Spleen (tissue), 11 donors: ENCODE results near the gene ASTL. TPM values are rescaled to one million over a fixed set of nuclear protein-coding genes. Genes with fewer than 3 reads are reported as not detected.

Source experiments
- DNase-seq: peaks from one replicate; pipeline ENCODE4 v3.0.0-alpha.2; 2020
- H3K27ac ChIP-seq, 8 donors: fragments of 200-600 bp; sonication (generic) in 7 of 8; 1 replicate in 4 of 8; 2 replicates in 4 of 8; pipeline versions ENCODE4 v1.5.0 to v1.8.0; 2016 to 2021; ENCODE audit warnings: inconsistent platforms in 4 of 8, mild to moderate bottlenecking in 4 of 8, moderate library complexity in 1 of 8
- H3K27me3 ChIP-seq, 7 donors: fragments of 200-600 bp; sonication (generic) in 6 of 7; replicated peaks in 1 of 7; 1 replicate in 4 of 7; 2 replicates in 3 of 7; pipeline versions ENCODE4 v1.5.0 to v1.8.0; 2016 to 2021; ENCODE audit warnings: inconsistent platforms in 3 of 7, mild to moderate bottlenecking in 1 of 7
- H3K36me3 ChIP-seq, 6 donors: fragments of 200-600 bp; sonication (generic) in 5 of 6; 1 replicate in 4 of 6; 2 replicates in 2 of 6; pipeline versions ENCODE4 v1.5.0 to v1.8.0; 2016 to 2021; ENCODE audit warnings: inconsistent platforms in 2 of 6
- H3K4me1 ChIP-seq, 6 donors: fragments of 200-600 bp; sonication (generic) in 5 of 6; 1 replicate in 3 of 6; 2 replicates in 3 of 6; pipeline versions ENCODE4 v1.5.0 to v1.8.0; 2016 to 2021; ENCODE audit warnings: inconsistent platforms in 3 of 6
- H3K4me3 ChIP-seq, 8 donors: fragments of 200-600 bp; sonication (generic) in 7 of 8; 1 replicate in 4 of 8; 2 replicates in 4 of 8; pipeline versions ENCODE4 v1.5.0 to v1.8.0; 2016 to 2021; ENCODE audit warnings: inconsistent platforms in 4 of 8, mild to moderate bottlenecking in 4 of 8, moderate library complexity in 2 of 8
- H3K9me3 ChIP-seq, 8 donors: fragments of 200-600 bp; sonication (generic) in 7 of 8; 1 replicate in 4 of 8; 2 replicates in 4 of 8; pipeline versions ENCODE4 v1.5.0 to v1.8.0; 2016 to 2021; ENCODE audit warnings: inconsistent platforms in 4 of 8
- POLR2A ChIP-seq, 3 donors: fragments of 450-650 bp; IDR thresholded peaks; one replicate each; pipeline ENCODE4 v1.5.1; 2017; ENCODE audit warnings: antibody characterized with exemption in 3 of 3, mild to moderate bottlenecking in 1 of 3
- POLR2AphosphoS5 ChIP-seq, 3 donors: sonication (generic); formaldehyde crosslinking; IDR thresholded peaks; one replicate each; pipeline ENCODE4 v1.5.1; 2017; ENCODE audit warnings: antibody characterized with exemption in 3 of 3
- WGBS, 5 donors: extraction: QIAGEN DNeasy Blood & Tissue Kit in 3 of 5; methylation state at CpG; one replicate each; pipeline versions ENCODE4 v1.1.5 to v1.1.7; 2013 to 2018; 5-methylcytosine and 5-hydroxymethylcytosine counted together
- intact Hi-C: fragments of 100-400 bp; cut with DNase I; formaldehyde crosslinking; loops from one replicate; pipeline ENCODE4 v1.15.0; 2023; ENCODE audit warnings: low total_unique reads
- polyA plus RNA-seq, 3 donors: library from polyadenylated mRNA; stranded (reverse); fragments of 200-250 nt; gene quantifications; one replicate each; pipeline ENCODE4 v1.2.1, GENCODE V29; 2013
- total RNA-seq, 7 donors: library from RNA; depleted of rRNA in 3 of 7; stranded (reverse); fragments of >200 nt in 3 of 7; fragmentation: NEBNext Ultra II Directional in 4 of 7; extraction: Animal tissue kit (Norgen Biotek cat#: 25700) in 4 of 7; gene quantifications; one replicate each; pipeline versions ENCODE4 v1.1.0 to v1.2.1, GENCODE V29; 2016 to 2021
- TF ChIP-seq, protein P1 (sequence below), 11 experiments: fragments of 200-600 bp in 7 of 11; fragments of 450-650 bp in 4 of 11; sonication (generic) in 4 of 11; IDR thresholded peaks in 8 of 11; conservative IDR thresholded peaks in 3 of 11; 1 replicate in 7 of 11; 2 replicates in 4 of 11; pipeline versions ENCODE4 v1.4.0 to v1.8.0; 2016 to 2021; ENCODE audit warnings: antibody characterized with exemption in 11 of 11, inconsistent platforms in 4 of 11, mild to moderate bottlenecking in 1 of 11
- donor health status: healthy with polysubstance abuse.
- donor health status: DM: no; HTN: no; CAD: no; lungs with moderate emphysema.
- donor health status: DM: no; HTN: no; CAD: no.
- donor health status: Bipolar disorder and iron deficiency.
- donor health status: healthy.
- donor health status: DM: no; HTN: no; CAD: no.
- donor health status: DM: yes; HTN: yes; CAD: no.

Gene ASTL
- total and polyA plus RNA-seq, 10 donors: 0.24 to 2.2 (median 0.52) TPM; not detected in 1

GRCh38 chr2:96124406-96125265 is 13.7 kb downstream of the ASTL start:
- H3K4me3 ChIP-seq: no peak overlapping the region
- intact Hi-C loops: no loop called here
- no peaks in the 10 kb centered on the region for H3K9me3 ChIP-seq
- no peak for TF ChIP-seq POLR2A (IDR thresholded peaks at IDR 0.05)
- TF ChIP-seq, protein P1, sequence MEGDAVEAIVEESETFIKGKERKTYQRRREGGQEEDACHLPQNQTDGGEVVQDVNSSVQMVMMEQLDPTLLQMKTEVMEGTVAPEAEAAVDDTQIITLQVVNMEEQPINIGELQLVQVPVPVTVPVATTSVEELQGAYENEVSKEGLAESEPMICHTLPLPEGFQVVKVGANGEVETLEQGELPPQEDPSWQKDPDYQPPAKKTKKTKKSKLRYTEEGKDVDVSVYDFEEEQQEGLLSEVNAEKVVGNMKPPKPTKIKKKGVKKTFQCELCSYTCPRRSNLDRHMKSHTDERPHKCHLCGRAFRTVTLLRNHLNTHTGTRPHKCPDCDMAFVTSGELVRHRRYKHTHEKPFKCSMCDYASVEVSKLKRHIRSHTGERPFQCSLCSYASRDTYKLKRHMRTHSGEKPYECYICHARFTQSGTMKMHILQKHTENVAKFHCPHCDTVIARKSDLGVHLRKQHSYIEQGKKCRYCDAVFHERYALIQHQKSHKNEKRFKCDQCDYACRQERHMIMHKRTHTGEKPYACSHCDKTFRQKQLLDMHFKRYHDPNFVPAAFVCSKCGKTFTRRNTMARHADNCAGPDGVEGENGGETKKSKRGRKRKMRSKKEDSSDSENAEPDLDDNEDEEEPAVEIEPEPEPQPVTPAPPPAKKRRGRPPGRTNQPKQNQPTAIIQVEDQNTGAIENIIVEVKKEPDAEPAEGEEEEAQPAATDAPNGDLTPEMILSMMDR (IDR thresholded peaks at IDR 0.05 in 8 of 11, conservative IDR thresholded peaks at IDR 0.05 in 3 of 11): no peak
- TF ChIP-seq POLR2AphosphoS5 (IDR thresholded peaks at IDR 0.05): no peak
- no peak for DNase-seq
- H3K27ac ChIP-seq: no peak overlapping the region
- H3K27me3 ChIP-seq: peaks cover 0 to 25% (median 0%) of the 10 kb centered on the region in 7 donors
- H3K4me1 ChIP-seq: peaks cover 0 to 12% (median 0%) of the 10 kb centered on the region in 6 donors
- 88 to 95% (median 93%) methylated on average over 14 of the region's 14 CpGs for WGBS, 5 donors
- H3K36me3 ChIP-seq: no peaks in the 10 kb centered on the region

GRCh38 chr2:96123936-96124335 is 14.4 kb downstream of the ASTL start:
- no peak overlapping the region for H3K4me3 ChIP-seq
- intact Hi-C loops: no loop called here
- WGBS, 5 donors: 86 to 94% (median 92%) methylated on average over 3 to 11 of the region's 11 CpGs
- no peak overlapping the region for H3K27ac ChIP-seq
- no peaks in the 10 kb centered on the region for H3K36me3 ChIP-seq
- no peak for DNase-seq
- no peak for TF ChIP-seq POLR2AphosphoS5 (IDR thresholded peaks at IDR 0.05)
- no peak for TF ChIP-seq POLR2A (IDR thresholded peaks at IDR 0.05)
- TF ChIP-seq, protein P1 (IDR thresholded peaks at IDR 0.05 in 8 of 11, conservative IDR thresholded peaks at IDR 0.05 in 3 of 11): no peak
- peaks cover 0 to 13% (median 0%) of the 10 kb centered on the region in 6 donors for H3K4me1 ChIP-seq
- no peaks in the 10 kb centered on the region for H3K9me3 ChIP-seq
- H3K27me3 ChIP-seq: peaks cover 0 to 32% (median 0%) of the 10 kb centered on the region in 7 donors

- 84 to 100% (median 91%) methylated on average over 1 of the region's 1 CpG; no CpG with 5 or more reads in 1 of the 5 donors for WGBS, 5 donors
- peaks cover 0 to 39% (median 2%) of the 10 kb centered on the region in 7 donors for H3K27me3 ChIP-seq
- TF ChIP-seq POLR2AphosphoS5 (IDR thresholded peaks at IDR 0.05): no peak
- H3K27ac ChIP-seq: no peak overlapping the region
- H3K9me3 ChIP-seq: no peaks in the 10 kb centered on the region
- peaks cover 0 to 13% (median 0%) of the 10 kb centered on the region in 6 donors for H3K4me1 ChIP-seq
- H3K4me3 ChIP-seq: no peak overlapping the region
- DNase-seq: no peak
- no peaks in the 10 kb centered on the region for H3K36me3 ChIP-seq
- intact Hi-C loops: no loop called here
Measured at GRCh38 chr2:96123290-96123689, 15.0 kb downstream of the ASTL start.

GRCh38 chr2:96122391-96122790 is 15.9 kb downstream of the ASTL start:
- DNase-seq: no peak
- peaks cover 0 to 48% (median 9%) of the 10 kb centered on the region in 7 donors for H3K27me3 ChIP-seq
- H3K9me3 ChIP-seq: no peaks in the 10 kb centered on the region
- TF ChIP-seq POLR2AphosphoS5 (IDR thresholded peaks at IDR 0.05) (no peak), POLR2A (IDR thresholded peaks at IDR 0.05) (no peak)
- TF ChIP-seq, protein P1 (IDR thresholded peaks at IDR 0.05 in 8 of 11, conservative IDR thresholded peaks at IDR 0.05 in 3 of 11): no peak
- intact Hi-C loops: no loop called here
- WGBS, 5 donors: 75 to 91% (median 88%) methylated on average over 4 to 5 of the region's 5 CpGs
- peaks cover under 1 to 18% (median 4%) of the 10 kb centered on the region in 6 donors for H3K4me1 ChIP-seq
- H3K36me3 ChIP-seq: no peaks in the 10 kb centered on the region
- H3K27ac ChIP-seq: no peak overlapping the region
- no peak overlapping the region for H3K4me3 ChIP-seq
